Upper lobe of left lung (tissue), 4 donors: ENCODE data around the gene RING1.
A peak's percentile ranks its signal among the peaks of the same experiment; 100 is the strongest.

ENCODE experiments used
- POLR2AphosphoS5 ChIP-seq, 2 donors: sonication (generic); formaldehyde crosslinking; IDR thresholded peaks; one replicate each; pipeline ENCODE4 v1.5.1; 2017; ENCODE audit warnings: antibody characterized with exemption in 2 of 2
- TF ChIP-seq, protein P1 (sequence below), 6 experiments: fragments of 450-650 bp in 4 of 6; fragments of 200-600 bp in 2 of 6; sonication (generic) in 2 of 6; IDR thresholded peaks; one replicate each; pipeline ENCODE4 v1.5.1; 2016 to 2019; ENCODE audit warnings: antibody characterized with exemption in 6 of 6

DNA sequence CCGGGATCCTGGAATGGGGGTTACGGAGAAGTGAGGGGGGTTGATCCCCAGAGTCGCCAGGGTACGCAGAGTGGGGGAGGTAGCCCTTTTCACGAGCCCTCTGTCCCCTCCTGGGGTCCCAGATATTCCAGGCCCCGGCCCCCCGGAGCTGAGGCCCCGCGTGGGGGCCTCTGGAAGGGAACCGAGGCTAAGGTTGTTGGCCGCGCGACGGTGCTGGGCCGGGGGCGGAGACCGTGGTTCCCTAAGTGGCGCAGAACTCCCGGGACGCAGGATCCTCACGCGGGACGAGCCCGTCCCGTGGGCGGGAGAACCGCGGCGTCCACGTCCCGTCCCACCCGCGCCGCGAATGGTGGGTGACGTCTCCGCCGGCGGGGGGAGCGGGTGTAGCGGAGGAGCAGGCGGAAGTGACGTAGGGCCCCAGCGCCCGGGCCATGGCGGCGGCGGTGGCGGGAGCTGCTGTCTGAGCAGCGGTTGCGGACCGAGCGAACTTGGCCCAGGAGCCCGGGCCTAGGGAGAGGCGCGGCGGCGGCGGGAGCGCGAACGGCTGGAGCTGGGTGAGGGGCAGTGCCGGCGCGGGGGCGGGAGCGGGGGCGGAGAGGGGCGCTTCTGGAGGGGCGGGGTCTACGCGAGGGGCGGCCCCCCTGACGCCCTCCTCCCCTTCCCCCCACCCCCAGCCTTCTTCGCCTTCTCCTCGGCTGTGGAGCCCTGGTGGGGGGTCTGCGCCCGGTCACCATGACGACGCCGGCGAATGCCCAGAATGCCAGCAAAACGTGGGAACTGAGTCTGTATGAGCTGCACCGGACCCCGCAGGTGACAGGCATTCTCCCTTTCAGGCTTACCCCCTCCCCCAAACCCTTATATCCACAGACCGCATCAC is at the start of gene RING1:
- peak; percentile 100 for TF ChIP-seq POLR2AphosphoS5 (IDR thresholded peaks at IDR 0.05)
- TF ChIP-seq, protein P1, sequence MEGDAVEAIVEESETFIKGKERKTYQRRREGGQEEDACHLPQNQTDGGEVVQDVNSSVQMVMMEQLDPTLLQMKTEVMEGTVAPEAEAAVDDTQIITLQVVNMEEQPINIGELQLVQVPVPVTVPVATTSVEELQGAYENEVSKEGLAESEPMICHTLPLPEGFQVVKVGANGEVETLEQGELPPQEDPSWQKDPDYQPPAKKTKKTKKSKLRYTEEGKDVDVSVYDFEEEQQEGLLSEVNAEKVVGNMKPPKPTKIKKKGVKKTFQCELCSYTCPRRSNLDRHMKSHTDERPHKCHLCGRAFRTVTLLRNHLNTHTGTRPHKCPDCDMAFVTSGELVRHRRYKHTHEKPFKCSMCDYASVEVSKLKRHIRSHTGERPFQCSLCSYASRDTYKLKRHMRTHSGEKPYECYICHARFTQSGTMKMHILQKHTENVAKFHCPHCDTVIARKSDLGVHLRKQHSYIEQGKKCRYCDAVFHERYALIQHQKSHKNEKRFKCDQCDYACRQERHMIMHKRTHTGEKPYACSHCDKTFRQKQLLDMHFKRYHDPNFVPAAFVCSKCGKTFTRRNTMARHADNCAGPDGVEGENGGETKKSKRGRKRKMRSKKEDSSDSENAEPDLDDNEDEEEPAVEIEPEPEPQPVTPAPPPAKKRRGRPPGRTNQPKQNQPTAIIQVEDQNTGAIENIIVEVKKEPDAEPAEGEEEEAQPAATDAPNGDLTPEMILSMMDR (IDR thresholded peaks at IDR 0.05) = peak in 3 of 6 experiments; percentile 15 to 34 (median 31)
